ENCODE data around the gene AKAP13.

DNA sequence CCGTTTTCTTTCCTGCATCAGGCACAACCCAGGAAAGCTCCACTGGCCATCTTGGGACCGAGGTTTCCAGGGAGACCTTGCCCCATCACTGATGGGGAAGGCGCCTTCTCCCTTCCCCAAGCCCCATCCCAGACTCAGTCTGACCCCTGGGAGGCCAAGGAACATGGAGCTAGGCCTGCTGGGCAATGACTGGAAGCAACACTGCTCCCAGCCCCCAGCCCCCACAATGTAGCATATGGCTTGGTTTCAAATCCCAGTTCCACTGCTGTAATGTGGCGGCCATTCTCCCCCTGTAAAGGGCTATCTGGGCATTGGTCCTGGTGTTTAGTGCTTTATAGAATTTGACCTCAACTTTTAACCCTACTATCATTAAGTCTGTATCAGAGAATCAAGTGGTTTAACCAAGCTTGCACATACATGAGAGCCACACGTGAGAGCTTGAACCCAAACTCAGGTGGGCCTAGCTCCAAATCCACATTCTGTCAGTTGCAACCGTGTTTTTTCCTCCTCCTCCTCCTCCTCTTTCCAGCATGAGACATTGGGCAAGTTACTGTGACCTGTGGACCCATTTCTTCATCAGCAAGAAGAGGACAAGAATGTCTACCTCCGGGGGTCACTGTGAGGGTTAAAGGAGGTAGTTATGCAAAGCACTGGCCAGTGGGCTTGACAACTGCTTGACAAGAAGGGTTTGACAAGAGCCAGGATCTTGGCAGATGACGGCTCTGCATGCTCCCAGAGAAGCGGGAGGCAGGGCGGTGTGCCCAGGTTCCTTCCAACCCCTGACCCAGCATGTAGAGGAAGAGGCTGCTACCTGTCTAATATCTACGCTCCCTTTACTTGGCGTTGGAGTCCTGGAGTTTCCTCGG is 376.9 kb downstream of the AKAP13 start:
- TF ChIP-seq, protein P1, sequence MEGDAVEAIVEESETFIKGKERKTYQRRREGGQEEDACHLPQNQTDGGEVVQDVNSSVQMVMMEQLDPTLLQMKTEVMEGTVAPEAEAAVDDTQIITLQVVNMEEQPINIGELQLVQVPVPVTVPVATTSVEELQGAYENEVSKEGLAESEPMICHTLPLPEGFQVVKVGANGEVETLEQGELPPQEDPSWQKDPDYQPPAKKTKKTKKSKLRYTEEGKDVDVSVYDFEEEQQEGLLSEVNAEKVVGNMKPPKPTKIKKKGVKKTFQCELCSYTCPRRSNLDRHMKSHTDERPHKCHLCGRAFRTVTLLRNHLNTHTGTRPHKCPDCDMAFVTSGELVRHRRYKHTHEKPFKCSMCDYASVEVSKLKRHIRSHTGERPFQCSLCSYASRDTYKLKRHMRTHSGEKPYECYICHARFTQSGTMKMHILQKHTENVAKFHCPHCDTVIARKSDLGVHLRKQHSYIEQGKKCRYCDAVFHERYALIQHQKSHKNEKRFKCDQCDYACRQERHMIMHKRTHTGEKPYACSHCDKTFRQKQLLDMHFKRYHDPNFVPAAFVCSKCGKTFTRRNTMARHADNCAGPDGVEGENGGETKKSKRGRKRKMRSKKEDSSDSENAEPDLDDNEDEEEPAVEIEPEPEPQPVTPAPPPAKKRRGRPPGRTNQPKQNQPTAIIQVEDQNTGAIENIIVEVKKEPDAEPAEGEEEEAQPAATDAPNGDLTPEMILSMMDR (conservative IDR thresholded peaks at IDR 0.05; ENCODE audit: low read depth, low read length) = no peak
- no peak for TF ChIP-seq EZH2 (IDR thresholded peaks at IDR 0.05; ENCODE audit: borderline replicate concordance, low read depth, low read length, poor library complexity, severe bottlenecking)

Data from A673 (cell line).